OCI-LY1 (cell line): ENCODE results near the gene COL12A1.

ENCODE experiments used
- EZH2 ChIP-seq: fragments of 200-600 bp; sonication (generic), shearing (Covaris generic); IDR thresholded peaks from 2 replicates; pipeline ENCODE4 v1.8.0; 2017; ENCODE audit warnings: borderline replicate concordance, mixed run types, mild to moderate bottlenecking, antibody characterized with exemption, low read length, moderate library complexity, mixed read lengths
- TF ChIP-seq, protein P1 (sequence below): fragments of 200-600 bp; sonication (generic), shearing (Covaris generic); IDR thresholded peaks from 2 replicates; pipeline ENCODE4 v1.5.1; 2017; ENCODE audit warnings: mild to moderate bottlenecking, antibody characterized with exemption, low read length, moderate library complexity, mixed read lengths

- TF ChIP-seq, protein P1, sequence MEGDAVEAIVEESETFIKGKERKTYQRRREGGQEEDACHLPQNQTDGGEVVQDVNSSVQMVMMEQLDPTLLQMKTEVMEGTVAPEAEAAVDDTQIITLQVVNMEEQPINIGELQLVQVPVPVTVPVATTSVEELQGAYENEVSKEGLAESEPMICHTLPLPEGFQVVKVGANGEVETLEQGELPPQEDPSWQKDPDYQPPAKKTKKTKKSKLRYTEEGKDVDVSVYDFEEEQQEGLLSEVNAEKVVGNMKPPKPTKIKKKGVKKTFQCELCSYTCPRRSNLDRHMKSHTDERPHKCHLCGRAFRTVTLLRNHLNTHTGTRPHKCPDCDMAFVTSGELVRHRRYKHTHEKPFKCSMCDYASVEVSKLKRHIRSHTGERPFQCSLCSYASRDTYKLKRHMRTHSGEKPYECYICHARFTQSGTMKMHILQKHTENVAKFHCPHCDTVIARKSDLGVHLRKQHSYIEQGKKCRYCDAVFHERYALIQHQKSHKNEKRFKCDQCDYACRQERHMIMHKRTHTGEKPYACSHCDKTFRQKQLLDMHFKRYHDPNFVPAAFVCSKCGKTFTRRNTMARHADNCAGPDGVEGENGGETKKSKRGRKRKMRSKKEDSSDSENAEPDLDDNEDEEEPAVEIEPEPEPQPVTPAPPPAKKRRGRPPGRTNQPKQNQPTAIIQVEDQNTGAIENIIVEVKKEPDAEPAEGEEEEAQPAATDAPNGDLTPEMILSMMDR = no peak
- TF ChIP-seq EZH2 = no peak
Measured at GRCh38 chr6:75169689-75170586, 35.9 kb downstream of the COL12A1 start.
